ENCODE data around the gene ADIPOQ.
"Not testable (repeated sequence)": the region's sequence is repeated elsewhere in the genome, so short reads cannot be mapped to it uniquely, and the experiment has no call there.

The ADIPOQ gene

GRCh38 chr3:186826976-186827857, 15.3 kb upstream of the ADIPOQ start:
- DNase-seq, result peak; percentile 72

- no peak for DNase-seq
Measured at GRCh38 chr3:186828340-186828739, 14.2 kb upstream of the ADIPOQ start.

GRCh38 chr3:186831798-186832197, 10.7 kb upstream of the ADIPOQ start:
- no peak for DNase-seq

GRCh38 chr3:186832276-186832675, 10.2 kb upstream of the ADIPOQ start:
- DNase-seq, result no peak

GRCh38 chr3:186839874-186840641, 2.5 kb upstream of the ADIPOQ start:
- no peak for DNase-seq

GRCh38 chr3:186841620-186842019, 890 bp upstream of the ADIPOQ start:
- DNase-seq, result no peak

- no peak for DNase-seq
Measured at GRCh38 chr3:186843039-186843432, 526 bp downstream of the ADIPOQ start.

GRCh38 chr3:186844908-186845307, 2.4 kb downstream of the ADIPOQ start:
- DNase-seq, result no peak

GRCh38 chr3:186845756-186846155, 3.2 kb downstream of the ADIPOQ start:
- DNase-seq, result no peak

- no peak for DNase-seq
Measured at GRCh38 chr3:186847437-186847836, 4.9 kb downstream of the ADIPOQ start.

GRCh38 chr3:186849374-186849975, 7.0 kb downstream of the ADIPOQ start:
- DNase-seq, result no peak

- not testable (repeated sequence) for DNase-seq
Measured at GRCh38 chr3:186851835-186852234, 9.3 kb downstream of the ADIPOQ start.

GRCh38 chr3:186852994-186853393, 10.5 kb downstream of the ADIPOQ start:
- no peak for DNase-seq

- no peak for DNase-seq
Measured at GRCh38 chr3:186854146-186854545, 11.6 kb downstream of the ADIPOQ start.

GRCh38 chr3:186854954-186855353, 12.4 kb downstream of the ADIPOQ start:
- DNase-seq, result no peak

- no peak for DNase-seq
Measured at GRCh38 chr3:186857743-186858142, 15.2 kb downstream of the ADIPOQ start.

- not testable (repeated sequence) for DNase-seq
Measured at GRCh38 chr3:186865215-186865853, 22.8 kb downstream of the ADIPOQ start.

GRCh38 chr3:186866095-186866494, 23.6 kb downstream of the ADIPOQ start:
- DNase-seq, result not testable (repeated sequence)

- DNase-seq, result no peak
Measured at GRCh38 chr3:186869253-186870100, 27.0 kb downstream of the ADIPOQ start.

- no peak for DNase-seq
Measured at GRCh38 chr3:186870421-186871201, 28.1 kb downstream of the ADIPOQ start.

- DNase-seq, result no peak
Measured at GRCh38 chr3:186871403-186871924, 29.0 kb downstream of the ADIPOQ start.
